ENCODE measurements around the gene CEP131. TPM values are rescaled to one million over a fixed set of nuclear protein-coding genes. Genes with fewer than 3 reads are reported as not detected.

The CEP131 gene
- total RNA-seq, 1 donor from 2014 or later = 12.2 TPM

DNA sequence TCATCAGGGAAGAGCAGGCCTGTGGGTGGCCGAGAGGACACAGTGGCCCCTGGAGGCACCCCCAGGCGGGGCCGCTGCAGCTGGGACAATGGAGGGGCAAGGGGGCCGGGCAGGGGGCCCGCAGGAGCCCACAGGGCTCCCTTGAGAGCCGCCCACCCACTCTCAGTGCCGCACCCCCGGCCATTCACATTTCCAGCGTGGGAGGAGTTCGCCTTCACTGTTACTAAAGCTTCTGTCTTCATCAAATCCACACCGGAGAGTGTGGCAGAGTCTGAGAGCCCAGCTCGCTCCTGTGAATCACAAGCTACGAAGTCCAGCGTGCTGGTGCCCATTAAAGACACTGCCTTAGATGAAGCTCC, 78.4 kb downstream of the CEP131 start:
- Mint-ChIP-seq H3K27me3 (ENCODE audit: unreplicated experiment) (no peaks in the 10 kb centered on the region), H3K4me3 (ENCODE audit: unreplicated experiment) (no peak overlapping the region), H3K36me3 (ENCODE audit: unreplicated experiment) (no peaks in the 10 kb centered on the region), H3K27ac (ENCODE audit: unreplicated experiment) (no peak overlapping the region), H3K4me1 (ENCODE audit: unreplicated experiment) (peaks cover 3% of the 10 kb centered on the region), H3K9me3 (ENCODE audit: unreplicated experiment) (no peaks in the 10 kb centered on the region)
- TF ChIP-seq, protein P1, sequence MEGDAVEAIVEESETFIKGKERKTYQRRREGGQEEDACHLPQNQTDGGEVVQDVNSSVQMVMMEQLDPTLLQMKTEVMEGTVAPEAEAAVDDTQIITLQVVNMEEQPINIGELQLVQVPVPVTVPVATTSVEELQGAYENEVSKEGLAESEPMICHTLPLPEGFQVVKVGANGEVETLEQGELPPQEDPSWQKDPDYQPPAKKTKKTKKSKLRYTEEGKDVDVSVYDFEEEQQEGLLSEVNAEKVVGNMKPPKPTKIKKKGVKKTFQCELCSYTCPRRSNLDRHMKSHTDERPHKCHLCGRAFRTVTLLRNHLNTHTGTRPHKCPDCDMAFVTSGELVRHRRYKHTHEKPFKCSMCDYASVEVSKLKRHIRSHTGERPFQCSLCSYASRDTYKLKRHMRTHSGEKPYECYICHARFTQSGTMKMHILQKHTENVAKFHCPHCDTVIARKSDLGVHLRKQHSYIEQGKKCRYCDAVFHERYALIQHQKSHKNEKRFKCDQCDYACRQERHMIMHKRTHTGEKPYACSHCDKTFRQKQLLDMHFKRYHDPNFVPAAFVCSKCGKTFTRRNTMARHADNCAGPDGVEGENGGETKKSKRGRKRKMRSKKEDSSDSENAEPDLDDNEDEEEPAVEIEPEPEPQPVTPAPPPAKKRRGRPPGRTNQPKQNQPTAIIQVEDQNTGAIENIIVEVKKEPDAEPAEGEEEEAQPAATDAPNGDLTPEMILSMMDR (IDR thresholded peaks at IDR 0.05) = no peak
- DNase-seq (ENCODE audit: extremely low spot score, unreplicated experiment) = no peak

DNA sequence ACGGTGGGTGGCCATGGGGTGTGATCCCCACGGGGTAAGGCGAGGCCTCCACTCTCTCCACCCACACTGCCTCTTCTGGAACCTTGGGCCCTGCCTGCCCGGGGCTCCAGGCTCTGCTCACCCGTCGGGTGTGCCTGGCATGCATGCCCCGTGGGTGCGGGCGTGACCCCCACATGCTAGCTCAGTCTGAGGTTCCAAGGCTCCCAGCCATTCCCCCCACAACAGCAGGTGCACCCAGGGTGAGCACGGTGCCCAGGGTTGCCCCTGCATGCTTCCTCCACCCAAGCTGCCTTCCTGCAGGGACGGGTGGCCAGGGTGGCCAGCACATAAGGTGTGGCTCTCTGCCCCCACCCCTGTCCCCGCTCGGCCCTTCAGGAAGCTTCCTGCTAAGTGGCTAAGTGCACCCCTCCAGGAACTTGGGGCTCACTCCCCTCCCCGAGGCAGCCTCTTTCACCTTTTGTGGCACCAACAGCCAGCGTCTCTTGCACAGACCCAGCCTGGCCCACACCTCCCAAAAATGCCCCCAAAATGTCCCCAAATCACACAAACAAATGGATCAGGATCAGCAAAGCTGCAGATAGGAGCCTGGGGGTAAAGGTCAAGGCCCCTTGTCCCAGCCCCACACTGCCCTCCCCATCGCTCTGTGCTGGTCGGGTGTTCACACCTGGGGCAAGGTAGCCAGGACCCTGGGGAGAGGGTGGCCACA, 78.9 kb downstream of the CEP131 start:
- no peak for DNase-seq (ENCODE audit: extremely low spot score, unreplicated experiment)
- TF ChIP-seq, protein P1 (IDR thresholded peaks at IDR 0.05) = no peak

DNA sequence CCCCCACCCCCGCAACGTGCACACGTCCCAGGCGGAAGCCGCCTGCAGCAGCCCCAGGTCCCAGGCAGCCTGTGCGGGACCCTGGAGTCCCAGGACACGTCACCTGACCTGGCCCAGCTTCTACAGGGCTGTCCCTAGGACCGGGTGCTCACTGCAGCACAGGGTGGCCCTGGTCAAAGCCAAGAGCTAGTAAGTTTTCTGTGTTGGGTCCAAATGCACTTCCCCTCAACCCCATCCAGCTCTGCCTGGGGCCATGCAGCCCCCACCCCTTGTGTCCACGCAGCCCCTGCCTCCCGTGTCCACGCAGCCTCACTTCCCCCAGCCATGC, 79.6 kb downstream of the CEP131 start:
- no peak overlapping the region for H3K4me3 Mint-ChIP-seq (ENCODE audit: unreplicated experiment)
- no peak for DNase-seq (ENCODE audit: extremely low spot score, unreplicated experiment)
- H3K4me1 Mint-ChIP-seq (ENCODE audit: unreplicated experiment) = peaks cover 3% of the 10 kb centered on the region
- no peaks in the 10 kb centered on the region for H3K9me3 Mint-ChIP-seq (ENCODE audit: unreplicated experiment)
- no peaks in the 10 kb centered on the region for H3K36me3 Mint-ChIP-seq (ENCODE audit: unreplicated experiment)
- TF ChIP-seq, protein P1 (IDR thresholded peaks at IDR 0.05) = no peak
- no peak overlapping the region for H3K27ac Mint-ChIP-seq (ENCODE audit: unreplicated experiment)
- no peaks in the 10 kb centered on the region for H3K27me3 Mint-ChIP-seq (ENCODE audit: unreplicated experiment)

More for the DNA sequence above, 78.9 kb downstream of the CEP131 start:
- H3K4me1 Mint-ChIP-seq (ENCODE audit: unreplicated experiment) = peaks cover 3% of the 10 kb centered on the region
- H3K4me3 Mint-ChIP-seq (ENCODE audit: unreplicated experiment) = no peak overlapping the region
- no peaks in the 10 kb centered on the region for H3K9me3 Mint-ChIP-seq (ENCODE audit: unreplicated experiment)
- no peak overlapping the region for H3K27ac Mint-ChIP-seq (ENCODE audit: unreplicated experiment)
- no peaks in the 10 kb centered on the region for H3K36me3 Mint-ChIP-seq (ENCODE audit: unreplicated experiment)
- no peaks in the 10 kb centered on the region for H3K27me3 Mint-ChIP-seq (ENCODE audit: unreplicated experiment)

DNA sequence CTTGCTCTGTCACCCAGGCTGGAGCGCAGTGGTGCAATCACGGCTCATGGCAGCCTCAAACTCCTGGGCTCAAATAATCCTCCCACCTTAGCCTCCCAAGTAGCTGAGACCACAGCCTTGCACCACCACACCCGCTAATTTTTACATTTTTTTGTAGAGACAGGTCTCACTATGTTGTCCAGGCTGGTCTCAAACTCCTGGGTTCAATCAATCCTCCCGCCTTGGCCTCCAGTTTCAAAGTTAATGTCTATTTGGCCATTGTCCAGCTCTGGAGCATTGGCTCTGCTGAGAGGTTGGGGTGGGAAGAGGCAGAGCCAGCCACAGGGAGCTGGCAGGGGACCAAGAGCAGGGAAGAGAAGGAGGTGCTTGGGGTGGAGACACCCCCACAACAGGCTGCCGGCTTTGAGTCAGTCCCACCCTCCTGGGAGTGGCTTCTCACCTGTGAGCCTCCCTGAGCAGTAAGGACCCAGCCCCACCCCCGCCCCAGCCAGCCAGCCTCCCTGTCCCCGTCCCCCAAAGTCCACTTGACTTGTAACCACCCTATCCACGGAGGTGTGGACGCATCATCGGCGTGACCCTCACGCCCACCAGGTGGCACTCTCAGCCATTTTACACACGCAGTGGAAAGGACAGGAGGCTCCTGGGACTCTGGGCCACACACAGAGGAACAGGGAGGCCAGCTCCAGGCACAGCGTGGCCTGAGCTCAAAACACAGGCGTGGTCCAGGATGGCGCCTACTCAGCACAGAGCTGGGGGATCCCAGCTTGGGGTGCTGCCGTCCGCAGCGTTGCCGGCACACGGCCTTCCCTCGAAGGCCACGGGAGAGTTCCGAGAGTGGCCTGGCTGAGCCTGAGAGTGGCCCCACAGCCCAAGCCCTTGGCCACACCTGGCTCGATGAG, 80.2 kb downstream of the CEP131 start:
- H3K9me3 Mint-ChIP-seq (ENCODE audit: unreplicated experiment) = no peaks in the 10 kb centered on the region
- no peak overlapping the region for H3K4me3 Mint-ChIP-seq (ENCODE audit: unreplicated experiment)
- DNase-seq (ENCODE audit: extremely low spot score, unreplicated experiment) = no peak
- no peak overlapping the region for H3K27ac Mint-ChIP-seq (ENCODE audit: unreplicated experiment)
- peaks cover 3% of the 10 kb centered on the region for H3K4me1 Mint-ChIP-seq (ENCODE audit: unreplicated experiment)
- H3K36me3 Mint-ChIP-seq (ENCODE audit: unreplicated experiment) = no peaks in the 10 kb centered on the region
- H3K27me3 Mint-ChIP-seq (ENCODE audit: unreplicated experiment) = no peaks in the 10 kb centered on the region
- TF ChIP-seq, protein P1 (IDR thresholded peaks at IDR 0.05) = peak; percentile 70

DNA sequence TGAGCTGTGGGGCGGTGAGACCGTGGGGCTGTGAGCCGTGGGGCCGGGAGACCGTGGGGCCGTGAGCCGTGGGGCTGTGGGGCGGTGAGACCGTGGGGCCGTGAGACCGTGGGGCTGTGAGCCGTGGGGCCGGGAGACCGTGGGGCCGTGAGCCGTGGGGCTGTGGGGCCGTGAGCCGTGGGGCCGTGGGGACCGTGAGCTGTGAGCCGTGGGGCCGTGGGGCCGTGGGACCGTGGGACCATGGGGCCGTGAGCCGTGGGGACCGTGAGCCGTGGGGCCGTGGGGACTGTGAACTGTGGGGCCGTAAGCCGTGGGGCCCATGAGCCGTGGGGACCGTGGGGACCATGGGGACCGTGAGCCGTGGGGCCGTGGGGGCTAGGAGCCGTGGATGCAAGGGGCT, 82.1 kb downstream of the CEP131 start:
- TF ChIP-seq, protein P1 (IDR thresholded peaks at IDR 0.05) = no peak
- no peak for DNase-seq (ENCODE audit: extremely low spot score, unreplicated experiment)
- no peak overlapping the region for H3K27ac Mint-ChIP-seq (ENCODE audit: unreplicated experiment)
- no peaks in the 10 kb centered on the region for H3K36me3 Mint-ChIP-seq (ENCODE audit: unreplicated experiment)
- peaks cover 3% of the 10 kb centered on the region for H3K4me1 Mint-ChIP-seq (ENCODE audit: unreplicated experiment)
- no peak overlapping the region for H3K4me3 Mint-ChIP-seq (ENCODE audit: unreplicated experiment)
- H3K27me3 Mint-ChIP-seq (ENCODE audit: unreplicated experiment) = no peaks in the 10 kb centered on the region
- no peaks in the 10 kb centered on the region for H3K9me3 Mint-ChIP-seq (ENCODE audit: unreplicated experiment)

Data from osteocyte (in vitro differentiated cells).